Neuron (in vitro differentiated cells): ENCODE results near the gene MBOAT2.

Experiments
- H2AFZ ChIP-seq: one replicate; pipeline ENCODE4 v1.6.1; 2013; ENCODE audit warnings: low read depth, mild to moderate bottlenecking, inconsistent platforms, low read length, moderate library complexity
- H3K27me3 ChIP-seq: one replicate; pipeline ENCODE4 v1.6.1; 2013; ENCODE audit warnings: low read length; ENCODE audit not compliant: insufficient read depth
- H3K36me3 ChIP-seq: one replicate; pipeline ENCODE4 v1.6.1; 2013; ENCODE audit warnings: low read length; ENCODE audit not compliant: insufficient read depth
- H3K4me1 ChIP-seq: one replicate; pipeline ENCODE4 v1.6.1; 2013; ENCODE audit warnings: low read length; ENCODE audit not compliant: insufficient read depth
- H3K4me3 ChIP-seq: 2 replicates; pipeline ENCODE4 v1.5.1; 2013; ENCODE audit warnings: mild to moderate bottlenecking, low read length, moderate library complexity
- H3K9me3 ChIP-seq: one replicate; pipeline ENCODE4 v1.6.1; 2013; ENCODE audit warnings: low read length

MBOAT2 gene

DNA sequence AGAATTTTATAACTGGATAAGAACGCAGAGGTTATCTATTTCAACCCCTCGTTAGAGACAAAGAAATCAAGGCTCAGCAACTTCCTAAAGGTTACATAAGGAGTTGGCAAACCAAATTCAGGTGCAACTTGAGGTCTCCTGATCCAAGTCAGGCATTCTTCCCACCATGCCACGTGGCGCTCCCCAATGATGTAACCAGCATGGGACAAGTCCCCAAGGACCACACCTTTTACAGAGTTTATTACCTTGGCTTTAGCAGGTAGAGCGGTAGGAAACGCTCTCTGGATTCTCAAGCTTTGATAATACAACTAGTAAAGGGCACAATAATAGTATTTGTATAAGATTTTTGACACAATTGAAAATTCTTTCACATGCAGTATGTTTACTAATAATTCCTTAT, 26.7 kb upstream of the MBOAT2 start:
- no peaks in the 10 kb centered on the region for H3K27me3 ChIP-seq
- H3K9me3 ChIP-seq, result no peaks in the 10 kb centered on the region
- no peaks in the 10 kb centered on the region for H3K4me1 ChIP-seq
- no peak overlapping the region for H2AFZ ChIP-seq
- no peaks in the 10 kb centered on the region for H3K36me3 ChIP-seq
- no peak overlapping the region for H3K4me3 ChIP-seq

DNA sequence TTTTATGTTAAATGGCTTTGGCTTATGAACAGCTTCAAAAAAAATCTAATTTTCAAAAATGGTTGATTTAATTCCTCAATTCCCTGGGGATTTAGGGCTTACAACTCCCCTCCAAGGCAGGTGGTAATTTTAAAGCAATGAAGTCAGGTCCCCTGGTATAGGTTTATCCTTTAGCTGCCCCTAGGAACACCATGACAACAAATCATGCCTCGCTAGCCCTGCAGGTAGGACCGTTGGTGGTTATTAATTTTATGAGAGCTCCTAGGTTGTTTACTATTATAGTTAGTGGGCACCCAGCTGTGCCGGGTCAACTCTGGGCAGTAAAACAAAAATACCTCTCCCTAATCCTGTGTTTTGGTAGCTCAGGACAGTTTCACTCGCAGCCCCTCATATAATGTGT, 26.2 kb upstream of the MBOAT2 start:
- Histone ChIP-seq H3K9me3 (no peaks in the 10 kb centered on the region), H3K36me3 (no peaks in the 10 kb centered on the region), H3K4me1 (no peaks in the 10 kb centered on the region)

DNA sequence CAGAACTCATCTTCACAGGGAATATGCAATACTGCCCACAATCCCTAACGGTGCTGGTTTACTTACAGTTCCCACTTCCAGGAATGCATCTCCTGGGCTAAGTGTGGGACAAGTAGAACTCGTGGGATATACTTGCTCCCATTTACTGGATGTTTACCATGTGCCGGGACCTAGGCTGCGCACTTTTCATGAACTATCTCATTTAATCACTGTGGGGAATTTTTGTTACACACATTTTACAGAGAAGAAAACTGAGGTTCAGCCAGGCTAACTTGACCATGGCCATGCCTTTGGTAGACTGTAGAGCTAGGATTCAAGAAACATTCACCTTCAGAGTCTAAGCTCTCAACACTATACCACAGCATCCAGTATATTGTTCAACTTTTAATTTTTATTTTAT, 24.4 kb upstream of the MBOAT2 start:
- no peak overlapping the region for H2AFZ ChIP-seq
- no peaks in the 10 kb centered on the region for H3K9me3 ChIP-seq
- no peaks in the 10 kb centered on the region for H3K27me3 ChIP-seq
- no peaks in the 10 kb centered on the region for H3K36me3 ChIP-seq
- no peaks in the 10 kb centered on the region for H3K4me1 ChIP-seq
- H3K4me3 ChIP-seq, result no peak overlapping the region

More for the DNA sequence above, 26.2 kb upstream of the MBOAT2 start:
- Histone ChIP-seq H3K27me3 (no peaks in the 10 kb centered on the region), H2AFZ (no peak overlapping the region), H3K4me3 (no peak overlapping the region)

DNA sequence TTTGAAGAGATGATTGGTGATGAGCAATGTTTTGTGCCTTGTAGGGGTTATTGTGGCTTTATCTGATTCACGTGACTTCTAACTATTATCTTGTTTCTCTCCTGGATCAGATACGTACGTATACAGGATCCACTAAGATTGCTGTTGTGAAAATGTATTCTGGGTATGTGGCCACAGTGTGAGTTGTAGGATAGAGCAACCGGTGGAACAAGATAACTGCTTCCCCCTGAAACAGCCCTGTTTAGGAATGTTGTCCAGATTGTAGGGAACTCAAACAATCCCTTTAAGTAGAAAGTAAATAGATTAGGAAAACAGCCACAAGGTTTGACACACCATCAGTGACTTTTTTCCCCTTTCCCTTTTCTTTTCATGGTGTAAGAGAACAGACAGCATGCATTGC, 22.3 kb upstream of the MBOAT2 start:
- H3K36me3 ChIP-seq, result no peaks in the 10 kb centered on the region
- H3K9me3 ChIP-seq, result no peaks in the 10 kb centered on the region
- no peaks in the 10 kb centered on the region for H3K4me1 ChIP-seq
- no peak overlapping the region for H3K4me3 ChIP-seq
- no peaks in the 10 kb centered on the region for H3K27me3 ChIP-seq
- no peak overlapping the region for H2AFZ ChIP-seq

DNA sequence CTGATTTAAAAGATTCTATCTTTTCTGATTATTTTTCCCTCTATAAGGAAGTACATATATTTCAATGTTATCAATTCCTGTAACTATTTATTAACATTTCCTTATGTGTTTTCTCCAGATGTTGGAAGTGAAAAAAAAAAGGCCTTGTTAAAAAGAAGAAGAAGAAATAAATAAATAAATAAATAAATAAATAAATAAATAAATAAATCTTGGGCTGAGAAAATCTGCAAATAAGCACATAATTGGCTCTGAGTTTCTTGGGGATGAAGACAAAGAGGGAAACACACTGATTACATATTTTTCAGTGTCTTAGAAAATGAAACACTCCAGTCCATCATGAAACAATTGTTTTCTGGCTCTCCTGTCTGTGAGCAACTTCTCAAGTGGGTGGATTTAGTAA, 21.1 kb upstream of the MBOAT2 start:
- H3K36me3 ChIP-seq, result no peaks in the 10 kb centered on the region
- H3K27me3 ChIP-seq, result no peaks in the 10 kb centered on the region
- H2AFZ ChIP-seq, result no peak overlapping the region
- no peaks in the 10 kb centered on the region for H3K4me1 ChIP-seq
- H3K9me3 ChIP-seq, result no peaks in the 10 kb centered on the region
- no peak overlapping the region for H3K4me3 ChIP-seq

DNA sequence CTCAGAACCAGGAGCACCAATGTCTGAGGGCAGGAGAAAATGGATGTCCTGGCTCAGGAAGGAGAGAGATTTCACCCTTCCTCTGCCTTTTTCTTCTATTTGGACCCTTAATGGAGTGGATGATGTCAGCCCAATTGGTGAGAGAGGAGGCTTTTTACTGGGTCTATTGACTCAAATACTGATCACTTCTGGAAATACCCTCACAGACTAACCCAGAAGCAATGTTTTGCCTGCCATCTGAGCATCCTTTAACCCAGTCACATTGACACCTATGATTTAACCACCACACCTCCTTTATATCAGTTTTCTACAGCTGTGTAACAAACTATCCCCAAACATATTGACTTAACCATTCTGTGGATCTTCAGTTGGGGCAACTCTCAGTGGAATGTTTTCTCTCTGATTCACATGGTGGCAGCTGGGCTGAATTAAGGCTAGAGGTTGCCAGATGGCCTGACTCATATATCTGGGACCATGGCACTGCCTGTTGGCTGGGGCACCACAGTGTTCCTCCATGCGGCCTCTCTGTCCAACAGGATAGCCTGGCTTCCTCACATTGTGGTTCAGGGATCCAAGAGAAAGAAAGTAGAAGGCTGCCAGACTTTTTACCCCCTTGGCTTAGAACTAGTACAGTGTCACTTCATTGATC, 18.2 kb upstream of the MBOAT2 start:
- H2AFZ ChIP-seq, result no peak overlapping the region
- no peaks in the 10 kb centered on the region for H3K4me1 ChIP-seq
- no peaks in the 10 kb centered on the region for H3K9me3 ChIP-seq
- H3K36me3 ChIP-seq, result no peaks in the 10 kb centered on the region
- H3K27me3 ChIP-seq, result no peaks in the 10 kb centered on the region
- no peak overlapping the region for H3K4me3 ChIP-seq

DNA sequence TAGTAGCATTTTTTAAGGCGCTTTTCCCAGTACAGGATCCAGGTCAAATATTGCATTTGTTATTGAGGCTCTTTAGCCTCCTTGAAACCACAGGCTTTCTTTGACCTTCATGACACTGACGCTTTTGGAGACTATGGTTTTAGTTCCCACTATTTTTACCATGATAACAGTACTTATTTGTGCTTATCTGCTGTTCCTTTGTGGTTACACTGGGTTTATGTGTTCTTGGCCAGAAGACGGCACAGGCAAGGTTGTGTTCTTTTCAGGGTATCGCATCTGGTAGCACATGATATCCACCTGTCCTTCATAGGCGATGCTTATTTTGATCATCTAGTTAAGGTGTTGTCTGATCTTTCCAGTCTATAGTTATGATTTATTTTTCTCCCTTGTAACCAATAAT, 16.8 kb upstream of the MBOAT2 start:
- H3K27me3 ChIP-seq, result no peaks in the 10 kb centered on the region
- no peaks in the 10 kb centered on the region for H3K36me3 ChIP-seq
- no peaks in the 10 kb centered on the region for H3K4me1 ChIP-seq
- H2AFZ ChIP-seq, result no peak overlapping the region
- no peak overlapping the region for H3K4me3 ChIP-seq
- H3K9me3 ChIP-seq, result no peaks in the 10 kb centered on the region

DNA sequence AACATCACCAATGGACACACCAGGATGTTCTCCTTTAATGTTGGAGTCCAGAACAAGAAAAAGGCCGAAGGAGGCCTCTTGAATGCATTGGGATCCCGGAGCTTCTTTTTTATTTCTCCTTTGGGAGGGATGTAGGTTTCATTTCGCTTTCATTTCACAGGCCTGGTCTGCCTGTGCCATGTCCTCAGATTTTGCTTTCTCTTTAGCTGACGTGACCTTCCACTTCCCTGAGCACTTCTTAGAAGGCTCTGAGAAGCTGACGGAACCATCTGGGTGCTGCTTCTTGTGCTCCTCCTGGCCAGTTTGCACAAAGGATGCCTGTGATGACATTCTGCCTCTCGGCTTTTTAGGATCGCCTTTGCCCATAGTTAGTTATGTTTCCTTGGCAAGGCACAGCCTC, 15.1 kb upstream of the MBOAT2 start:
- Histone ChIP-seq H3K4me1 (no peaks in the 10 kb centered on the region), H3K36me3 (no peaks in the 10 kb centered on the region), H3K4me3 (no peak overlapping the region), H3K9me3 (no peaks in the 10 kb centered on the region), H2AFZ (no peak overlapping the region), H3K27me3 (no peaks in the 10 kb centered on the region)

DNA sequence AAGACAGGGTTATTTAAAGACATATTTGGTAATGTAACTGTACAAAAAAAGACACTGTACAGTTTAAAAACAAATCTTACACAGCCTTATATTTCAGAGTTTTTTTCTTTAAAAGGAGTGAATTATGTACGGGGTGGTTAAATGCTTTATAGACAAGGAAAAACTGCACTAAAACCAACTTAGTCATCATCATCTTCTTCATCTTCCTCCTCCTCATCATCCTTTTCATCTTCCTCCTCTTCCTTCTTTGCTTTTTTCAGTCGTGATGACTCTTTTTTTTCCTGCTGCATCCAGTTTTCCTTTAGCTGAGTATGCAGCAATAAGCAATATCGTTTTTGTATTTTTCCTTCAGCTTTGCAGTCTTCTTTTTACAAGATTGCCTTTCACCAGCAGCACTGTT, 14.6 kb upstream of the MBOAT2 start:
- H3K4me1 ChIP-seq, result no peaks in the 10 kb centered on the region
- H3K9me3 ChIP-seq, result no peaks in the 10 kb centered on the region
- no peak overlapping the region for H2AFZ ChIP-seq
- H3K27me3 ChIP-seq, result no peaks in the 10 kb centered on the region
- no peaks in the 10 kb centered on the region for H3K36me3 ChIP-seq
- H3K4me3 ChIP-seq, result no peak overlapping the region

DNA sequence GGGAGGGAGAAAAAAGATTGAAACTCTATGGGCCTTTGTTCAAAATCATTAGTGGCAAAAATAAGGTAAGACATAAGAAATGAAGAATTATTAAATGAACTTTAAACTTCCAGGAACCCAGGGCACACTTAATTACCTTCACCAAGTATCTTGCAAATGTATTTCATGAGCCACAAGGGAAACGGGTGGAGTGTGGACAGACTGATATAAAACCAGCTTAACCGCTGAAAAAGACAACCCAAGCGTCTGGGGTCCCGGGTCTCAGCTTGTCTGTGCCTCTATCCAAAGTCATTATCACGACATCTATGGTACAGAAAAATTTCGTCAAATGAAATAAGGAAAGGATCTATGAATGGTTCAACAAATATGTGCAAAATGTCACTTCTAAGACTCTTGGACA, 13.9 kb upstream of the MBOAT2 start:
- no peaks in the 10 kb centered on the region for H3K9me3 ChIP-seq
- no peaks in the 10 kb centered on the region for H3K36me3 ChIP-seq
- H3K4me3 ChIP-seq, result no peak overlapping the region
- H2AFZ ChIP-seq, result no peak overlapping the region
- no peaks in the 10 kb centered on the region for H3K27me3 ChIP-seq
- H3K4me1 ChIP-seq, result no peaks in the 10 kb centered on the region

DNA sequence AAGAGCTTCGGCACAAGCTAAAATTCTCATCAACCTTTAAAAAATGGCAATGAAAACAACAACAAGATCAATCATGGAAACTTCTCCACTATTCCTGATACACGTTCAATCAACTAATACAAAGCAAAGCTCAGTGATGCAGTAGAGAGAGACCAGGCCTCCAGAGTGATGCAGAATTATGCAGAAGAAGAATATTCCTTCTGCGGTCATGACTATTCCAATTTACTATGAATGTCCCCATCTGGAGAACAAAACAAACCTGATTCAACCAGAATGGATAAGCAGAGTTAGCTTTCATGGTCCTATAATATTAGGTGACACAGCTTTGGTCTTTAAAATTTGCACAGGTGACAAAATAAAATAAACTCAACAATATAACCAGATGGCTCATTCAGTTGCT, 12.5 kb upstream of the MBOAT2 start:
- Histone ChIP-seq H3K9me3 (no peaks in the 10 kb centered on the region), H3K36me3 (no peaks in the 10 kb centered on the region), H3K4me3 (no peak overlapping the region), H2AFZ (no peak overlapping the region), H3K27me3 (no peaks in the 10 kb centered on the region), H3K4me1 (no peaks in the 10 kb centered on the region)

DNA sequence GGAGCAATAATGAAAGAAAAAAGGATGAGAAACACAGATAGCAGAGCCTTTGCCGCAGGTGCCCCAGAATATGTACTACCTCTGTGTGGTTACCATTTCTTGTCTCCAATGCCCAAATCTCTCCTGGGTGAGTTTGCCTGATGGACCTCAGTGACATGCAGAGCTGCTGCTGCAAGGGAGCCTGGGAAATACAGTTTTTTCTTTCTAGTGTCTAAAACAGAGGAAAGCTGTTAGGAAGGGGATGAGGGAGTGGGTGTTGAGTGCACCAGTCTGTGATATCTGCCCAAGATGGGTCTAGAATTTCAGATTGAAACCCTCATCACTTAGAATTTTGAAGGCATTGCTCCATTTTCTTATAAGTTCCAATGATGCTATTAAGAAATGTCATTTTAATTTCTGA, 9.9 kb upstream of the MBOAT2 start:
- no peak overlapping the region for H2AFZ ChIP-seq
- H3K36me3 ChIP-seq, result no peaks in the 10 kb centered on the region
- H3K27me3 ChIP-seq, result no peaks in the 10 kb centered on the region
- no peak overlapping the region for H3K4me3 ChIP-seq
- H3K4me1 ChIP-seq, result peaks cover 7% of the 10 kb centered on the region
- H3K9me3 ChIP-seq, result no peaks in the 10 kb centered on the region

DNA sequence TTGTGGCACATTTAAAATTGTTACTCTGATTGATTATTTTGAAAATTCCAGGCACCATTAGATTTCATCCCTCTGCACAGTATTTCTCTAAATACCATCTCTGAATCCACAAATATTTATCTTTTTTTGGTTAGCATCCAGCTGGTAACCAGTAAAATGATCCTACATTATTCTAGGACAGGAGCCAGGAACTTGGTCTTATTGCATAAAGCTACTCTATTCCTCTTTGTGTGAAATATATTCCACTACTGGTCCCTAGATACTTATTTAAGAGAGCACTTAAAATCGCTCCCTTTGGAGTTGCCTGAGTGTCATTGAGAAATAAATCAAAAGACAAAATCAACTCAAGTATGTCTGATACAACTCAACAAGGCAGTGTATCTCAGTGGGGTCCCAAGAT, 7.4 kb upstream of the MBOAT2 start:
- Histone ChIP-seq H3K4me3 (no peak overlapping the region), H2AFZ (no peak overlapping the region), H3K9me3 (no peaks in the 10 kb centered on the region), H3K4me1 (peaks cover 7% of the 10 kb centered on the region), H3K36me3 (no peaks in the 10 kb centered on the region), H3K27me3 (no peaks in the 10 kb centered on the region)

DNA sequence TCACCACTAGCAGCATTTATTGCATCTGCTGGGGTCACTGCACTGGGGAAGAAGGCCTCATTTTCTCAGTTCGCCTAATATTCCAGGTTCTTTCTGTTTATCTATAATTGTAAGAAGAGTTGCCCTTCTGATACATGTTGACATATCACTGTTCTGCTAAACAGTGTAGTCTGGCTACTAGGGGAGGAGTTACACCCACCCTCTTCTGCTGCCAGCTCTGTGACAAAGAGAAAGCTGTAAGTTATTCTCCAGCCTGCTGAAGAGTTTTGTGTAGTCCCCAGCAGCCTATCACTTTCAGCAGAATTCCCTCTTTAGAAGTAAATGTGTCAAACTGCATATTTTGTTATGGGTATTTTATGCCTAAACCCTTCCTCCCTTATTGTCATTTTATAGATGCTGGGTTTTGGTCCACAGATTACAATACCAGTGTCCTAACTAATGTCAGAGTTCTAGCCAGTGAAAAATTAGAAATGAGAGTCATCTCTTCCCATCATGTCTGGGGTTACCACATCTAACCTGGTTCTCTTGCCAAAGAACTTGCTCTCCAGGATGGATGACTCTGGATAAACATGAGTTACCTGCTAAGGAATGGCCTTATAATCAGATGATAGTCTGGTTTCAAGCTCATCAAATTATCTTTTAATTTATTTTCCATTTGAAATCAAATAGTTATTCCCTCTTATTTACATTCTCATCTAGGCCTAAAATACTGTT, 5.6 kb upstream of the MBOAT2 start:
- Histone ChIP-seq H3K27me3 (no peaks in the 10 kb centered on the region), H3K4me1 (peaks cover 13% of the 10 kb centered on the region), H3K4me3 (no peak overlapping the region), H3K9me3 (no peaks in the 10 kb centered on the region), H3K36me3 (no peaks in the 10 kb centered on the region), H2AFZ (no peak overlapping the region)
